UCSD-AML1 (cell line): ENCODE data around the gene ARL15.
"Not testable (repeated sequence)": the region's sequence is repeated elsewhere in the genome, so short reads cannot be mapped to it uniquely, and the experiment has no call there.

ENCODE experiments used
- DNase-seq: peaks from one replicate; lab custom pipeline; 2025; ENCODE audit not compliant: unreplicated experiment; lab: John Stamatoyannopoulos, UW

ARL15 gene

DNA sequence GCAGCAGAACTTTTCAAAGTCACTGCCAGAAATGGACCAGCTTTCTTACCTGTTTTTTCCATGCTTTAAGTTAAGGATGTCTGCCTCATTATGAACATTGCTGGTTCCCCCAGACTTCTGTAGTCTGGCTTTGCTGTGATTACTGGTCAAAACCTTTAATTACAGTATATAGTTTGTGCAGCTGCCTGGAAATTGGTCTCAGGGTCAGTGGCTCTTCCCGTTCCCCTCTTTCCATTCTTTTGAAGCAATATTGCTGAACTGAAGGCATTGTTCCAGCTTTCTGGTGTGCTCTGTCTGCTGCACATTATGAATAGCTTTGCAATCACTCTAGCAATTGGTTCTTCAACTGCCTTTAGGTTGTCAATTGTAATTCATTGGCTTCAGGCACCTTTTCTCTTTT is 206.5 kb downstream of the ARL15 start:
- no peak for DNase-seq

DNA sequence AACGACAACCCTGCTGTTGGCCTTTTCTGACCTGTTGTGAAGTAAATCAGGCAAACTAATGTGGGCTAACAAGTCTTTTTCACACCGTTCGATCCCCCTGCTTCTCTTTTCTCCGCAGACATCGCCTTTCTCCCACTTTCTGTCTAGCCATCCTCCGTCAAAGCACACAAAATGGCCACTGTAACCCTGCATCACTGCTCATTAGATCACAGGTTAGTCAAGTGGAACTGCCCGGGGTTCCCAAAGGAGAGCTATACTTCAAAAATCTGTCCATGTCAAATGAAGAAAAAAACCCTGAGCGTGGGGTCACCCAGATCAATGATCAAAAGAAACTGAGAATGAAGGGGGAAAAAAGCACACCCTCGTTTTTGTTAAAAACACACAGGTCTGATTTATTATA is 212.1 kb downstream of the ARL15 start:
- no peak for DNase-seq

DNA sequence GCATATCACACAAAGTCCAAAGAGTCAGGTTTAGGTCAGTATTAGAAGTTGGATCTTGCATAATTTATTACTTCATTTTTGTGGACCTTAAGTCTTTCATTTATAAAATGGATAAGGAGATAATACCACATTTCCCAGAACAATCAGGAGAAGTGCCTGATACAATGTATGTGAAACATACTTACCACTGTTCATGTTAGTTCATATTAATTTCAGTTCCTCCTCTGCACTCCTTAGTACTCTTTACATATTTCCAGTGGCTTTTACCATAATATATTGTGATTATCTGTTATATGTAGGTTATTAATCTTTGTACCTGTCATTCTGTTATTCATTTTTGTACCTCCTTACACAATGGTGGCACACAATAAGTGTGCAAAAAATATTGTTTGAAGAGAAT is 214.4 kb downstream of the ARL15 start:
- no peak for DNase-seq

DNA sequence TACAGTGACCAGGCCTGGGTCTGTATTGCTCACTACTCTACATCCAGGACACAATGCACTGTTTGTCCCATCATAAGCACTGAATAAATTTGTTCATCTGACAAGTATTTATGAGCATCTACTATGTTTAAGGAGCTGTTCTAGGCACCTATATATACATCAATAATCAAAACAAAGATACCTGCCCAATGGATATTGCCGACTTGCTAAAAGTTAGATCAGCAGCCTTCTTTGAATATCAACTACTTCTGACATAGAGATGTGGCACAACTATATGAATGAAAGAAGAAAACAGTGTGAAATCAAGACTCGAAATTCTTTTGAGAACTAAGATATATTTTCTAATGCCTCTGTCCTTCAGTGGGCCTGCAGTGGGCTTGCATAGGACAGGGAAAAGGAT is 215.7 kb downstream of the ARL15 start:
- DNase-seq: no peak

DNA sequence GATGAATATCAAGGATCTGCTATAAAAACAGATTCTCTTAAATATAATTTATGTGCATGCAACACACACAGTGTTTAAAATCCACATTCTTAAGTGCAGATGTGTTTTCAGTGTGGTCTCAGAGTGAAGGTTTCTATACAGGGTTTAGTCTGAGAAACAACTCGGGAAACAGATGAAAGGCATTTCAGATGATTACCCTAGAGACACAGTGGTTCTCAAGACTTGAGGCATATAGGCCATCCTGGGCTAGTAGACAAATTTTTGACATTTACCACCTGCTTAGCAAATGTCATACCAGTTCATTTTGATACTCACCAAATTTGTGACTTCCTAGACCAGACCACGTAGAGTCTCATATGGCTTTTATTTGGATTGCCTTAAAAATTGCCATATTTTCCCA is 216.5 kb downstream of the ARL15 start:
- no peak for DNase-seq

DNA sequence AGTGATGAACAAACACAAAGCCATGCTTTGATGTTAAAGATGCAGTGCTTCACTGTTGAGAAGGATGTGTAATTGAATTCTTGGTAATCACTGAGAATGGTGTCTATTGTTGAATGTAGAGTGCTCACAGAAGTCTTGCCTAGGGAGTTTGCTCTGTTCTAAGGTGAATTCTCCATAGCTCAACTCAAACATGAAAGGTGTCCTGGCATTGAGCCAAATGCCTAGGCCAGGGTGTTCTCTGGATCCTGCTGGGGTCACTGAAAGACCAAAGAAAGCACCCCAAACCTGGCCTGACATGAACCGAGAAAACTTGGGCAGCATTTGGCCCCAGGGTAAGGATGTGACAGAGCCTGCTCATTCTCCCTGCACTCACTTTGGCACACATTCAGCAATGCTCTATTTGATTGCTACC is 217.3 kb downstream of the ARL15 start:
- no peak for DNase-seq

DNA sequence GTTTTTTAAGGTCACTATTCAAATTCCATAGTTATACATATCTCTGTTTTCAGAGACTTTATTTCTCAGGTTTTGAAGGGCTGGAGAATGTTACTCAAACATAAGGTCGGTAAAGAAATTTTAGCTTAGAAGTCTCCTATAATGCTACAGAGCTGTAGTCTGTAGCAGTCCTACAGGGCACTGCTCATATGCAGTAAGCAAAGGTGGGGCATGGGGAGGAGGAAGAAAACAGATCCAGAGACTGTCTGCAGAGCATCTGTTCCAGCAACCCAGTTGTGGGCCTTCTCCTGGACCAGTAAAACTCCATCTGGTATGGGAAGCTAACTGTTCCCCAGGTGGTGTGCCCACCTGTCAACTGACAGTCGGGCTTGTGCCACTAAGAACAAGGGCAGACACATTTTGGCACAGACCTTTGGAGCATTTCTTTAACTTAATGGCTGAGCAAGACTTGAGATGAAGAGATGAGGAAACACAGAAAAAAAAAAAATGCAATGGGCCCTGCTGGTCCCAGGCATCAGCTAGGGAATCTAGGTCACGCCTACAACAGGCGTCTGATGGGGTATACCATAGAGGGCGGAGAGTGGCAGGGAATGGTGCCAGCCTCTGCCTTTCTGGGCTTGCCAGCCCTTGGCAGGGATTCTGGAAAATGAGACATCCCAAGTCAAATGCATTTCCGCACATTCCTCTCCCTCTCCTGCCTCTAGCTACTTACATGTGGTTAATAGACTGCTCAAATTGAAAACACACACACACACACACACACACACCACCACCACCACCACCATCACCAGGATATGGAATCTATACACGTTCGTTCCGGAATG is 218.9 kb downstream of the ARL15 start:
- no peak for DNase-seq

DNA sequence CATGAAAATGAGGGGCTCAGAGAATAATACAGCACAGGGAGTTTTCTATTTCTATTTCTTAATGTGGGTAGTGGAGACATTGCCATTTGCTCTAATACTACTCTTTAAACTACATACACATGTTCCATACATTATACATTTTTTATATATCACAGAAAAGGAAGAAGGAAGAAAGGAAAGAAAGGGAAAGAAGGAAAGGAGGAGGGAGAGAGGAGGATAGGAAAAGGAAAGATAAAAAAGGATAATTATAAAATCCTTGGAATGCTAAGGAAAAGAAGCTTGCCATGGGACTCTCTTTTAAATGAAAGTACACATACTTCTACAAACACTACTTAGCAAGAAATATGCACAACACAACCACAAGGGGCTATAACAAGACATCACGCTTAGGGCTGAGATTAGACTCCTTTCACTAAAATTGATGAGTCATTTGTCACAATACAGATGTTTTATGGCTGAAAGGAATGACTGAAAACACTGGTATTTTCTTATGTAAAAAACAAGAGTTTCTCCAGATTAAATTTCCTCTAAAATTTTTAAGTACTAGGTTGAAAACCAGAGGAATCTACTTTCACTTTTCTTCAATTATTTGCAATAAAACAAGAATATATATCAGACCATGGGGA is 219.8 kb downstream of the ARL15 start:
- no peak for DNase-seq

DNA sequence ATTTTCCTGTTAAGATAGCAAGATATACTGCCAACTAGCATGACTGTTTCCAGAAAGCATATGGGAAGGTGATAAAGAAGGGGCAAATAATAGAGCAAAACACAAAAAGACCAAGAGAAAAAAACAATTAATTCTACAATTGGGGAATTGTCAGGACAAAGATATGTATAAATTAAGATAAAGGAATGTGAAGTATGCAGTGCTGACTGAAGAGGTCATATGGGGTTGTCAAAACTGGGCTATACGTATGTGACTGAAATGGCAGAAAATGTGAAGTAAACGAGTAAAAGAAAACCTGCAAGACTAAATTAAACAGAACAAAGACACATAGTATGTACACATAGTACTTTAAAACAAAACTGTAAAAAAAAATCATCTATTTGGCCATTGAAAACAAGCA is 222.3 kb downstream of the ARL15 start:
- DNase-seq: no peak

DNA sequence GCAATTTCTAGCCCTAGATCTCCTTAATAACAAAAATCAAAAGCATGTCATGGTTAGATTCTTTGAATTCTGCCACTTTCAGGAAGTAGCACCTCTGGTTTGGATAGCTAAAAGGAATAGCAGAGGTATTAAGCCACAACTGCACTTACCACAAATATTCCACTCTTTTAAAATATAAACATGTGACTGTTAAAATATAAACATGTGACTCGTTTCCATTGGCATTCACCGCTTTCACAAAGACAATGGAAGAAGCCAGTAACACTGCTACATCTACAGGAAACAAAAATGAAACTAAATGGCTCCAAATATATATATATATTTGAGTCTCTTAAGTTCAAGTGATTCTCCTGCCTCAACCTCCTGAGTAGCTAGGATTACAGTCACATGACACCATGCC is 222.9 kb downstream of the ARL15 start:
- DNase-seq: no peak

DNA sequence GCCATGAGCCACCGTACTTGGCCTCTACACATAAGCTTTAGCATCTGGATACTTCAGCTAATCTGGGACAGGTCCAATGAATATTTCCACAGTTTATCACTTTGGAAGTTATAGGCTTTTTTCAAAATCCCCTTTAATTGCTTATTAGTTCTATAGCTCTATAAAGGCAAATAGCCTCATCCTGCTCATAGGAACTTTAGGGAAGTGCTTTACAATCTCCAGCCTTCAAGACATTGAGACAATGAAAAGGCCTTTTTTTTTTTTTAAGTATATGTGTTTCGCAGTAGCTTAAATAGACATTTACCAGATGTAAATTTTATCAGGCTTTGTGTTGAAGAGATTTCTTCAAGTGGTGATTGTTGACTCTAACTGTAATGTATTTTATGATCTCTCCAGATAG is 224.2 kb downstream of the ARL15 start:
- DNase-seq: no peak

DNA sequence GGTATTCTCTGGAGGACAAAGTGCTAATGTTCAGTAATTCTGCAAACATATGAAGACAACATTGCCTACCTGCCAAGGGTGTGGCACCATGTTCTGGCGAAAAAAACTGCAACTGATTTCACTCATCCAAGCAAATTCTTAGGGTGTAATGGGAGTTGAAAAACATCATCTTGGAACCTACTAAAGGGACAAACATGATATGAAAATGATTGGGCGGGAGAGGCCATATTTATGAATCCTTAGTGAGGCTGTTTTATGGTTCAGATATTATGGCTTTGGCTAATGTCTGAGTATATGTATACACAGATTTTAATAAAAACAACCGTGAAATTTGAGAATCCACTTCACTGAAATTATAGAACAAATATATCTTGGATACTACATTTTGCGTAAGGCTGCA is 225.7 kb downstream of the ARL15 start:
- no peak for DNase-seq

DNA sequence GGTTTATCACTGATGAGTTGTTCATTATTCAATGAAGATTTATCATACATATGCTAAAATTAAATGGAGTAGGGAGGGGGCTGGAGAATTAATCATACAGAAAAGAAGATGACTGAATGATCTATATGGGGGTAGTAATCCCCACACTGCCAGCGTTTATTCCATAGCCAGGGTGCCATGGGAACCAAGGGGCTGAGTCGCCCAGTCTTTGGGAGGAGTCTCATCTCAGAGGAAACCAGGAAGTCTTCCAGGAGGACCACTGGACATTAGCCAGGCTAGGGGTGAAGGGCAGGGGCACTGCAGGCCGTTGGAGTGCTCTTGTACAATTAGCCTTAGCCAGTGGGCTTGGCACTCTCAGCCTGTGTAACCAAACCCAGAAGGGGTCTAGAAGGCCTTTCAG is 226.5 kb downstream of the ARL15 start:
- DNase-seq: no peak

DNA sequence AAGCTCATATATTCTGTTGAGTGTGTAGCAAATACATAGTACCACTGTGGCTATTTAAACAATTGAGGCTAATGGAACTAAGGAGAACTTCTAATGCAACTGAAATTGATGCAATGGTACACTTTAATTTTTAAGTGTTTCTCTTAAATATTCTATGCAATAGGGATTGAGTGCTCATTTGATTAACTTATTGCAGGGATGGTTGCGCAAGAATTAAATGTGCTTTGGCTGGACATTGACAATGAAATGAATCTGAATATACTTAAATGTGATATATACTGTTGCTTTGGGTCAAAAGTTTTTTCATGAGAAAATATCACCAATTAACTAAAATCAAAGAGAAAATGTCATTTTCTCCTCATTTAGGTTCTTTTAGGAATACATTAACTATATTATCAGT is 227.1 kb downstream of the ARL15 start:
- DNase-seq: no peak

DNA sequence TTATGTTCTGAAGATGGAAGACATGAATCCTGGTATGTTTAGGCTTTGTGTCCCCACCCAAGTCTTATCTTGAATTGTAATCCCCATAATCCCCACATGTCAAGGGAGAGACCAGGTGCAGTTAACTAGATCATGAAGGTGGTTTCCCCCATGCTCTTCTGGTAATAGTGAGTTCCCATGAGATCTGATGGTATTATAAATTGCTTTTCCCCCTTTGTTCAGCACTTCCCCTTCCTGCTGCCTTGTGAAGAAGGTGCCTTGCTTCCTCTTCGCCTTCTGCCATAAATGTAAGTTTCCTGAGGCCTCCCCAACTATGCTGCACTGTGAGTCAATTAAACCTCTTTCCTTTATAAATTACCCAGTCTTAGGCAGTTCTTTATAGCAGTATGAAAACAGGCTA is 229.0 kb downstream of the ARL15 start:
- no peak for DNase-seq

DNA sequence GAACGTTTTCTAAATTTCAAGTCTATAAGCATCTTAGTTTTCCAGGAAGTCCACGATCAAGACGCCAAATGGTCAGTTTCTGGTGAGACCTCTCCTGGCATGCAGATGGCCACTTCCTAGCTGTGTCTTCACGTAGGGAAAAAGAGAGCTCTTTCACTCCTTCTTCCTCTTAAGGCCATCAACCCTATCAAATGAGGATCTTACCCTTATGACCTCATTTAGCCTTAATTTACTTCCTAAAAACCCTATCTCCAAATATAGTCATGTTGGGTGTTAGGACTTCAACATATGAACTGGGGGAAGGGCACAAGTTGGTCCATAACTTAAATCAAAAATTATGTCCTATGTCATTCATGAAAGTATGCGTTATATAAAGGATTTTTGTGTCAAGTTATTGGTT is 229.5 kb downstream of the ARL15 start:
- DNase-seq: no peak

DNA sequence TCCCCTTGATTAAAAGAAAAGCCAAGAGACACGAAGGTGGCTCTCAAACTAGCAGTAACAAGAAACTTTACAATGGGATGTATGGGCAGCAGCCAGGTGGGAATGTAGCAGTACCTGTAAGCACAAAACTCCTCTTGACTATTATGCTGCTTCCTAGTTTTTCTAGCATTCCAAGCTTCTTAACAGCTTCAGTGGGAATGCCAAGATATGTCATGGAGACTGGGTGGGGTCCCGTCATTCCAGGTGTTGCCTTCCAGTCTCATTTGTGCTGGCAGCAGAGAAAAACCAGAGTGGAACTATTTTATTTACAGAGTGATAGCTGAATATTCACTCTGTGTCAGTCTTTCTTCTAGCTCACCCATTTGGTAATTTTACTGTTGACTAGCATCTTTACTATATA is 236.6 kb downstream of the ARL15 start:
- DNase-seq: no peak

DNA sequence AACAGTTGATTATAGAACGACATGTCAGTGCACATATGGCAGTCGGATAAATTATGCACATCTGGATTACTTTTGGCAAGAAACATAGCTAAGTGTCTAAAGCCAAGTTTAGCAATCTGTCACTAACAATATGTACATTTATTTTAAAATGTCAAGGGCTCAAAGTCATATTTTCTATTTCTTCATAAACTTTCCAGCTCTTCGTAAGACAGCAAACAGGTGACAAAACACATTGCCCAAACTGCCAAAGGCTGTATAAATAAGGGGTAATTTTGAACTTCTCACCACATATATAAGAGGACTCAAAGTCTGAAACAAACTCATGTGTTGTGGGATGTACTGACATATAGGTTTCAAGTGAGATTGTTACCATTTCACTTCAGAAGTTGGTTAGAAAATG is 237.2 kb downstream of the ARL15 start:
- DNase-seq: no peak

DNA sequence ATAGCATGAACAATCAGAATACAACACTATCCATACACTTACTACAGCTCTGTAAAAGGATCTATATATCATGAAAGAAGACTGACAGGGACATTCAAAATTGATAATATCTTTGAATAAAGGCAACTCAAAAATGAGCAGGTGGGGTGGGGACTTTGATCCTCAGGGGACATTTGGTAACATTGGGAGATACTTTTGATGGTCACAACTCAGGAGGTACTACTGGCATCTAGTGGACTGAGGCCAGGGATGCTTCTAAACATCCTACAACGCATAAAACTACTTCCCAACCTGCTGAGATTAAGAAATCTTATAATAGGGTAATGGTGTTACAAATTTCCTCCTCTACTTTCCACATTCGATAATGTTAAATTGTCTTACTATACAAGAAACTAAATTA is 243.9 kb downstream of the ARL15 start:
- DNase-seq: no peak

DNA sequence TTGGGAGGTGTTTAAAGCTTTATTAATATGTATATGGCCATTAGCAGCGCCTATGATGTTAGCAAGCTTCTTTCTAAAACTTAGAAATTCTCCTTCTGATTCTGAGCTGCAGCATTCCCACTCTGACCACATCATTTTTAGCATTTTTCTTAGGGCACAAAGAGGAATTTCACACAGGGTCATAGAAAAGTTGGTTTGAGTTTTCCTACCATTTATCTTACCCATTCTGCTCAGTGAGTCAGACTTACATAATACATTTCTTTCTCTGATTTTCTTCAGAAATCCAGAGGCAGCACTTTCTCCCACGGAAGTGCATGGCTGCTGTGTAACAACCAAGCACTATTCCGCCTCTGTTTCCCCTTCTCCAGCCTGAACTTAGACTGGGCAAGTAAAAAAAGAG is 246.6 kb downstream of the ARL15 start:
- DNase-seq: no peak

DNA sequence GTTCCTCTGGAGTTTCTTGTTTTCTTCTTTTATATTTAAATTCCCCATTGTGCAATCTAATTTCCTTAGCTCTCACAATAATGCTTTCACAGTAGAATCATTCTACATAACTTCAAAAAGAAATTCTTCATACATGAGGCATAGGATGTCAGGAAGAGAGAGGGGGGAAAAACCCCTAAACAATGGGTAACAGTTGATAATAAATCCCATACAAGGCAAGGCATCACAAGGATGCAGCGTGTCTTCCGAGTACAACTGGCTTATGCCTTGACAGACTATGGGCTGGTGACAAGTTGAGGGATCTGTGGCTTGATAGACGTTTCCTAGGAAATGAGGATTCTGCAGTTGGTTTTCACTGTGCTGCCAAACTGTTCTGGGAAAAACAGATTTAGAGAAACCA is 247.4 kb downstream of the ARL15 start:
- DNase-seq: no peak

DNA sequence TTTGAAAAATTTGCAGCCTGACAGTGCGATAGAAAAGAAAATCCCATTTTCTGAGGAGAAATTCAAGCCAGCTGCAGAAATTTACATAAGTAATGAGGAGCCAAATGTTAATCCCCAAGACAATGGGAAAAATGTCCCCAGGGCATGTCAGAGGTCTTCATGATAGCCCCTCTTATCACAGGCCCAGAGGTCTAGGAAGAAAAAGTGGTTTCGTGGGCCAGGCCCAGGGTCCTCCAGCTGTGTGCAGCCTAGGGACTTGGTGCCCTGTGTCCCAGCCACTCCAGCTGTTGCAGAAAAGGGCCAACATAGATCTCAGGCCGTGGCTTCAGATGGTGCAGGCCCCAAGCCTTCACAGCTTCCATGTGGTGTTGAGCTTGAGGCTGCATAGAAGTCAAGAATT is 249.5 kb downstream of the ARL15 start:
- not testable (repeated sequence) for DNase-seq

DNA sequence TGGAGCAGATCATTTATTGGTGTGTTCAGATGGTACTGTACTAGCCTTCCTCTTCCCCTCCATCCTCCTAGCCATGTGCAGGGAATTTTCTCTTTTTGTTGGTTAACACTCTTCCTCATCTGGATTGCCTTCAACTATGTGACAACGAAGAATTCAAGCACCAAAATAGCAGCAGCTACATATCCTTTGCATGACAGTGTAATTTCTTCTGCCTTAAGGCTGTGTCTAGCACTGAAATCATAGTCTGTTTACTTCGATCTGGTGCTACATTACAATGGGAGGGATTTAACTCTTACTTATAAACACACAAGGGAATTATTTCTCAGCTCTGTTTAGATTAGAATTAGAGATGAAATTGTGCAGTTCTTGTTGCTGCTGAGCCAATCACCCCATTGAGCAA is 260.4 kb downstream of the ARL15 start:
- DNase-seq: no peak
